HEK293 (cell line): ENCODE results near the gene CPT1A.

Experiments used
- AEBP2 ChIP-seq: fragments of 450-650 bp; formaldehyde crosslinking; IDR thresholded peaks from 2 replicates; pipeline ENCODE4 v1.5.1; 2016; ENCODE audit warnings: missing biosample characterization, missing genetic modification characterization, borderline replicate concordance
- BCL11B ChIP-seq: fragments of 450-650 bp; formaldehyde crosslinking; IDR thresholded peaks from 2 replicates; pipeline ENCODE4 v1.5.1; 2016; ENCODE audit warnings: low read depth, missing biosample characterization, missing genetic modification characterization
- GLI2 ChIP-seq: fragments of 450-650 bp; formaldehyde crosslinking; IDR thresholded peaks from 2 replicates; pipeline ENCODE4; 2017; ENCODE audit warnings: missing biosample characterization, missing genetic modification characterization, low read depth, borderline replicate concordance
- KLF16 ChIP-seq: fragments of 450-650 bp; formaldehyde crosslinking; IDR thresholded peaks from 2 replicates; pipeline ENCODE4 v1.5.1; 2017; ENCODE audit warnings: missing biosample characterization, missing genetic modification characterization
- KLF7 ChIP-seq: fragments of 450-650 bp; formaldehyde crosslinking; IDR thresholded peaks from 2 replicates; pipeline ENCODE4 v1.5.1; 2016; ENCODE audit warnings: missing biosample characterization, missing genetic modification characterization, borderline replicate concordance
- OVOL3 ChIP-seq: fragments of 450-650 bp; formaldehyde crosslinking; IDR thresholded peaks from 2 replicates; pipeline ENCODE4 v1.5.1; 2016; ENCODE audit warnings: missing biosample characterization, missing genetic modification characterization
- RBAK ChIP-seq: fragments of 450-650 bp; formaldehyde crosslinking; IDR thresholded peaks from 2 replicates; pipeline ENCODE4 v1.5.1; 2016; ENCODE audit warnings: missing biosample characterization, missing genetic modification characterization
- YY2 ChIP-seq: fragments of 450-650 bp; formaldehyde crosslinking; IDR thresholded peaks from 2 replicates; pipeline ENCODE4 v1.5.1; 2016; ENCODE audit warnings: missing biosample characterization, missing genetic modification characterization
- ZBTB17 ChIP-seq: fragments of 450-650 bp; formaldehyde crosslinking; IDR thresholded peaks from 2 replicates; pipeline ENCODE4 v1.5.1; 2016; ENCODE audit warnings: missing biosample characterization, missing genetic modification characterization
- ZIC2 ChIP-seq: fragments of 450-650 bp; formaldehyde crosslinking; IDR thresholded peaks from 2 replicates; pipeline ENCODE4 v1.5.1; 2016; ENCODE audit warnings: missing biosample characterization, missing genetic modification characterization
- ZNF157 ChIP-seq: fragments of 450-650 bp; formaldehyde crosslinking; IDR thresholded peaks from 2 replicates; pipeline ENCODE4 v1.5.1; 2016; ENCODE audit warnings: missing biosample characterization, missing genetic modification characterization
- ZNF16 ChIP-seq: fragments of 450-650 bp; formaldehyde crosslinking; IDR thresholded peaks from 2 replicates; pipeline ENCODE4 v1.5.1; 2016; ENCODE audit warnings: low read depth, missing biosample characterization, missing genetic modification characterization
- ZNF184 ChIP-seq: fragments of 450-650 bp; IDR thresholded peaks from 2 replicates; pipeline ENCODE4 v1.5.1; 2018; ENCODE audit warnings: missing biosample characterization, mild to moderate bottlenecking, missing genetic modification characterization
- ZNF239 ChIP-seq: fragments of 450-650 bp; formaldehyde crosslinking; IDR thresholded peaks from 2 replicates; pipeline ENCODE4 v1.5.1; 2016; ENCODE audit warnings: missing biosample characterization, missing genetic modification characterization
- ZNF280C ChIP-seq: fragments of 450-650 bp; formaldehyde crosslinking; IDR thresholded peaks from 2 replicates; pipeline ENCODE4 v1.5.1; 2016; ENCODE audit warnings: missing biosample characterization, missing genetic modification characterization
- ZNF335 ChIP-seq: fragments of 450-650 bp; formaldehyde crosslinking; conservative IDR thresholded peaks from 2 replicates; pipeline ENCODE4 v1.5.1; 2016; ENCODE audit warnings: missing biosample characterization, missing genetic modification characterization
- ZNF354C ChIP-seq: fragments of 450-650 bp; formaldehyde crosslinking; IDR thresholded peaks from 2 replicates; pipeline ENCODE4 v1.5.1; 2016; ENCODE audit warnings: missing biosample characterization, missing genetic modification characterization, low read depth, borderline replicate concordance
- ZNF362 ChIP-seq: fragments of 450-650 bp; formaldehyde crosslinking; IDR thresholded peaks from 2 replicates; pipeline ENCODE4 v1.5.1; 2016; ENCODE audit warnings: missing biosample characterization, missing genetic modification characterization
- ZNF394 ChIP-seq: fragments of 450-650 bp; formaldehyde crosslinking; IDR thresholded peaks from 2 replicates; pipeline ENCODE4 v1.5.1; 2016; ENCODE audit warnings: missing biosample characterization, missing genetic modification characterization, mild to moderate bottlenecking, moderate library complexity, borderline replicate concordance
- ZNF416 ChIP-seq: fragments of 450-650 bp; formaldehyde crosslinking; IDR thresholded peaks from 2 replicates; pipeline ENCODE4 v1.5.1; 2016; ENCODE audit warnings: missing biosample characterization, missing genetic modification characterization
- ZNF433 ChIP-seq: fragments of 450-650 bp; formaldehyde crosslinking; IDR thresholded peaks from 2 replicates; pipeline ENCODE4 v1.5.1; 2016; ENCODE audit warnings: missing biosample characterization, missing genetic modification characterization, low read depth
- ZNF510 ChIP-seq: fragments of 450-650 bp; formaldehyde crosslinking; IDR thresholded peaks from 2 replicates; pipeline ENCODE4 v1.5.1; 2018; ENCODE audit warnings: mild to moderate bottlenecking, missing genetic modification characterization, missing biosample characterization; ENCODE audit not compliant: insufficient replicate concordance
- ZNF580 ChIP-seq: fragments of 450-650 bp; formaldehyde crosslinking; IDR thresholded peaks from 2 replicates; pipeline ENCODE4 v1.5.1; 2016; ENCODE audit warnings: missing biosample characterization, missing genetic modification characterization
- ZNF600 ChIP-seq: fragments of 450-650 bp; formaldehyde crosslinking; IDR thresholded peaks from 2 replicates; pipeline ENCODE4 v1.5.1; 2016; ENCODE audit warnings: missing biosample characterization, missing genetic modification characterization
- ZNF776 ChIP-seq: fragments of 450-650 bp; formaldehyde crosslinking; IDR thresholded peaks from 2 replicates; pipeline ENCODE4 v1.5.0; 2017; ENCODE audit warnings: missing biosample characterization, missing genetic modification characterization, borderline replicate concordance
- ZNF785 ChIP-seq: fragments of 450-650 bp; formaldehyde crosslinking; IDR thresholded peaks from 2 replicates; pipeline ENCODE4 v1.5.1; 2016; ENCODE audit warnings: missing biosample characterization, missing genetic modification characterization
- ZNF791 ChIP-seq: fragments of 450-650 bp; formaldehyde crosslinking; IDR thresholded peaks from 2 replicates; pipeline ENCODE4 v1.5.1; 2016; ENCODE audit warnings: missing biosample characterization, missing genetic modification characterization
- ZNF830 ChIP-seq: fragments of 450-650 bp; IDR thresholded peaks from 2 replicates; pipeline ENCODE4 v1.5.0; 2018; ENCODE audit warnings: missing biosample characterization, missing genetic modification characterization, low read depth, mild to moderate bottlenecking, moderate library complexity
- ZNF837 ChIP-seq: fragments of 450-650 bp; formaldehyde crosslinking; IDR thresholded peaks from 2 replicates; pipeline ENCODE4 v1.5.1; 2016; ENCODE audit warnings: missing biosample characterization, missing genetic modification characterization
- ZNF843 ChIP-seq: fragments of 450-650 bp; formaldehyde crosslinking; IDR thresholded peaks from 2 replicates; pipeline ENCODE4 v1.5.1; 2016; ENCODE audit warnings: missing biosample characterization, missing genetic modification characterization
- ZXDB ChIP-seq: fragments of 450-650 bp; formaldehyde crosslinking; IDR thresholded peaks from 2 replicates; pipeline ENCODE4 v1.5.1; 2016; ENCODE audit warnings: missing biosample characterization, missing genetic modification characterization
- TF ChIP-seq, protein P1 (sequence below): fragments of 450-650 bp; formaldehyde crosslinking; IDR thresholded peaks from 2 replicates; pipeline ENCODE4 v1.5.1; 2017; ENCODE audit warnings: missing biosample characterization, missing genetic modification characterization
- TF ChIP-seq, protein P2 (sequence below): fragments of 450-650 bp; formaldehyde crosslinking; IDR thresholded peaks from 2 replicates; pipeline ENCODE4 v1.5.1; 2016; ENCODE audit warnings: missing biosample characterization, missing genetic modification characterization

Gene CPT1A

GRCh38 chr11:68843703-68844312, 2.1 kb upstream of the CPT1A start (continued):
- TF ChIP-seq ZNF184 (no peak), ZNF239 (no peak), ZNF354C (no peak), ZNF843 (tag by site-specific recombination) (no peak), ZNF837 (tag by site-specific recombination) (no peak), ZNF433 (no peak), ZNF16 (tag by site-specific recombination) (no peak), ZBTB17 (tag by site-specific recombination) (peak; percentile 58), ZNF280C (no peak), ZNF600 (no peak), ZNF776 (tag by site-specific recombination) (no peak), YY2 (tag by site-specific recombination) (no peak), ZXDB (tag by site-specific recombination) (no peak; the same call in 1 of the 2 replicates), ZNF157 (tag by site-specific recombination) (no peak), GLI2 (tag by site-specific recombination) (no peak), ZIC2 (tag by site-specific recombination) (peak; percentile 71), OVOL3 (no peak), ZNF510 (tag by site-specific recombination) (no peak), ZNF580 (no peak), KLF16 (tag by site-specific recombination) (no peak), KLF7 (tag by site-specific recombination) (no peak), ZNF416 (tag by site-specific recombination) (no peak), AEBP2 (no peak), BCL11B (tag by site-specific recombination) (no peak), ZNF394 (no peak), ZNF791 (tag by site-specific recombination) (no peak), RBAK (tag by site-specific recombination) (no peak), ZNF830 (tag by site-specific recombination) (no peak), ZNF335 (tag by site-specific recombination) (no peak), ZNF785 (tag by site-specific recombination) (no peak), ZNF362 (tag by site-specific recombination) (no peak)
- TF ChIP-seq, protein P1, sequence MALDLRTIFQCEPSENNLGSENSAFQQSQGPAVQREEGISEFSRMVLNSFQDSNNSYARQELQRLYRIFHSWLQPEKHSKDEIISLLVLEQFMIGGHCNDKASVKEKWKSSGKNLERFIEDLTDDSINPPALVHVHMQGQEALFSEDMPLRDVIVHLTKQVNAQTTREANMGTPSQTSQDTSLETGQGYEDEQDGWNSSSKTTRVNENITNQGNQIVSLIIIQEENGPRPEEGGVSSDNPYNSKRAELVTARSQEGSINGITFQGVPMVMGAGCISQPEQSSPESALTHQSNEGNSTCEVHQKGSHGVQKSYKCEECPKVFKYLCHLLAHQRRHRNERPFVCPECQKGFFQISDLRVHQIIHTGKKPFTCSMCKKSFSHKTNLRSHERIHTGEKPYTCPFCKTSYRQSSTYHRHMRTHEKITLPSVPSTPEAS = no peak
- TF ChIP-seq, protein P2, sequence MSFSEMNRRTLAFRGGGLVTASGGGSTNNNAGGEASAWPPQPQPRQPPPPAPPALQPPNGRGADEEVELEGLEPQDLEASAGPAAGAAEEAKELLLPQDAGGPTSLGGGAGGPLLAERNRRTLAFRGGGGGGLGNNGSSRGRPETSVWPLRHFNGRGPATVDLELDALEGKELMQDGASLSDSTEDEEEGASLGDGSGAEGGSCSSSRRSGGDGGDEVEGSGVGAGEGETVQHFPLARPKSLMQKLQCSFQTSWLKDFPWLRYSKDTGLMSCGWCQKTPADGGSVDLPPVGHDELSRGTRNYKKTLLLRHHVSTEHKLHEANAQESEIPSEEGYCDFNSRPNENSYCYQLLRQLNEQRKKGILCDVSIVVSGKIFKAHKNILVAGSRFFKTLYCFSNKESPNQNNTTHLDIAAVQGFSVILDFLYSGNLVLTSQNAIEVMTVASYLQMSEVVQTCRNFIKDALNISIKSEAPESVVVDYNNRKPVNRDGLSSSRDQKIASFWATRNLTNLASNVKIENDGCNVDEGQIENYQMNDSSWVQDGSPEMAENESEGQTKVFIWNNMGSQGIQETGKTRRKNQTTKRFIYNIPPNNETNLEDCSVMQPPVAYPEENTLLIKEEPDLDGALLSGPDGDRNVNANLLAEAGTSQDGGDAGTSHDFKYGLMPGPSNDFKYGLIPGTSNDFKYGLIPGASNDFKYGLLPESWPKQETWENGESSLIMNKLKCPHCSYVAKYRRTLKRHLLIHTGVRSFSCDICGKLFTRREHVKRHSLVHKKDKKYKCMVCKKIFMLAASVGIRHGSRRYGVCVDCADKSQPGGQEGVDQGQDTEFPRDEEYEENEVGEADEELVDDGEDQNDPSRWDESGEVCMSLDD = no peak
